ENCODE results near the gene CHST5. TPM values are rescaled to one million over a fixed set of nuclear protein-coding genes. Genes with fewer than 3 reads are reported as not detected.
A peak's percentile ranks its signal among the peaks of the same experiment; 100 is the strongest.

Gene CHST5
- total and polyA plus RNA-seq, 9 of the 15 experiments (the other 6 are each of a cell fraction or from before 2014, with no cell fraction given): 0.06 to 0.21 (median 0.14) TPM; not detected in 5

DNA sequence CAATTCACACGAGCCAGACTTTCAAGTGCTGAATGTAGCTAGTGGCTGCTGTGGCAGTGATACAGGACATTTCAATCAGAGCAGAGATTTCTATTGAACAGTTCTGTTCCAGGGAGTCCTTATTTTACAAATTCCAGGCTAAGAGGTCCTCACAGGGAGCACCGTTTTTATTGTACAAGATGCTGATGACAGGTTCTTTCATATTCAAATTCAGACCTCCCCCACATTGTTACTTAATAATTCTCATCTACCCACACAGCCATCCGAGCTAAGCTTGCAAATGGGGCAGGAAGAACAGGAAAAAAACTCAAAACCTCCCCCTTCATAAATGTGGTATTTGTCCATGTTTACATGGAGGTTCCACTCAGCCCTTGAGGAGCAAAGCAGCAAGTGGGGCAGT lies 40.0 kb upstream of the CHST5 start:
- in situ Hi-C loops (cut with MboI): no loop called here
- no peak overlapping the region for H3K9ac ChIP-seq (ENCODE audit: insufficient read depth in 1 of 2, low read depth in 2 of 2, low read length in 2 of 2)

DNA sequence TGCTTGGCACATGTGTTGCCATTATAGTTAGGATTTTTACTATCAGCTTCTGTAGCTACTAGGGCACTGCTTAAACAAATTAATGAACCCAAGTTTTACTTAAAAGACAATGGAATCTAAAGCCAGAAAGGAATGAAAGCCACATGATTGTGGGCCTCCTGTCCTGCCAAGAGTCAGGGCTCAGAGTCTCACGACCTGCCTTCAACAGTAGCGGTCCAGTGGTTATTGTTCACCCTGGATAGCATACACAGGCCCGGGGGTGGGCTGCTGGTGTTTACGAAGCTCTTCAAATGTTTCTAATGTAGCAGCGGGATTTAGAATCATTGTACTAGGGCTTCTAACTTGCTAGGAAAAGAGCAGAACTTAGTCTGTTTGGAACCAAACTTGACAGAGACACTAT lies 38.0 kb upstream of the CHST5 start:
- Histone ChIP-seq H2AFZ (ENCODE audit: low read depth, low read length) (no peak overlapping the region), H3K4me2 (ENCODE audit: insufficient read depth, low read length) (no peak overlapping the region), H3K79me2 (ENCODE audit: control insufficient read depth, insufficient read depth, low read length) (peaks cover 11% of the 10 kb centered on the region; the same call in 1 of the 3 replicates), H3K36me3 (ENCODE audit: control insufficient read depth, insufficient read depth, low read length) (peaks cover 90% of the 10 kb centered on the region; the same call in 2 of the 3 replicates), H3K27me3 (ENCODE audit: control insufficient read depth in 2 of 2, insufficient read depth in 2 of 2, low read length in 2 of 2) (no peaks in the 10 kb centered on the region), H3K9me1 (ENCODE audit: control insufficient read depth, insufficient read depth, low read length) (no peaks in the 10 kb centered on the region), H3K27ac (ENCODE audit: extremely low read depth, low read depth, low read length) (no peak overlapping the region), H3K4me1 (replicated peaks in 1 of 2; ENCODE audit: control insufficient read depth in 2 of 2, insufficient read depth in 2 of 2, low read length in 2 of 2) (peaks cover 19 to 26% of the 10 kb centered on the region in 2 experiments; a peak in 3 of 5 replicates), H3K4me3 (no peak overlapping the region), H3K9me3 (replicated peaks; ENCODE audit: control insufficient read depth, insufficient read depth, low read depth, low read length) (no peaks in the 10 kb centered on the region), H3K9ac (ENCODE audit: insufficient read depth in 1 of 2, low read depth in 2 of 2, low read length in 2 of 2) (no peak overlapping the region), H4K20me1 (replicated peaks; ENCODE audit: control insufficient read depth, insufficient read depth, low read length) (peaks cover 5% of the 10 kb centered on the region; the same call in 1 of the 2 replicates)
- no TSS peak for BruUV-seq (replicated peaks)
- 89% methylated on average over 5 of the region's 5 CpGs for WGBS (ENCODE audit: insufficient coverage, low coverage, missing lambda C conversion rate)
- TF ChIP-seq ZNF239 (CRISPR knock-in tag; IDR thresholded peaks at IDR 0.05) (no peak), FIP1L1 (IDR thresholded peaks at IDR 0.05; ENCODE audit: low read depth, low read length, poor library complexity, severe bottlenecking) (no peak), RBM14 (IDR thresholded peaks at IDR 0.05; ENCODE audit: borderline replicate concordance, insufficient read depth, low read depth, low read length) (no peak)
- ChIA-PET POLR2A (interaction anchor here (0.6 to 1.7 kb wide), 4 partner anchors 8 to 47 kb away, joined by 3 to 4 read pairs (median 4); partner anchors contain the start of gene GABARAPL2), CTCF (ENCODE audit: low intra/inter-chr PET ratio) (no interaction called here)
- ATAC-seq (no peak), FAIRE-seq (no peak), DNase-seq (ENCODE audit: extremely low read depth in 1 of 4, low spot score in 3 of 4) (no peak)
- intact Hi-C loops (cut with micrococcal nuclease): no loop called here
- in situ Hi-C loops (cut with MboI): no loop called here

More for the DNA sequence above, 40.0 kb upstream of the CHST5 start:
- Histone ChIP-seq H3K4me1 (replicated peaks in 1 of 2; ENCODE audit: control insufficient read depth in 2 of 2, insufficient read depth in 2 of 2, low read length in 2 of 2) (peaks cover 15 to 20% of the 10 kb centered on the region in 2 experiments; a peak in 3 of 5 replicates), H2AFZ (ENCODE audit: low read depth, low read length) (no peak overlapping the region), H3K9me3 (replicated peaks; ENCODE audit: control insufficient read depth, insufficient read depth, low read depth, low read length) (no peaks in the 10 kb centered on the region), H3K27ac (ENCODE audit: extremely low read depth, low read depth, low read length) (no peak overlapping the region), H3K27me3 (ENCODE audit: control insufficient read depth in 2 of 2, insufficient read depth in 2 of 2, low read length in 2 of 2) (no peaks in the 10 kb centered on the region), H3K79me2 (ENCODE audit: control insufficient read depth, insufficient read depth, low read length) (peaks cover 11% of the 10 kb centered on the region; the same call in 1 of the 3 replicates), H4K20me1 (replicated peaks; ENCODE audit: control insufficient read depth, insufficient read depth, low read length) (peaks cover 9% of the 10 kb centered on the region; the same call in 1 of the 2 replicates), H3K4me2 (ENCODE audit: insufficient read depth, low read length) (no peak overlapping the region), H3K36me3 (ENCODE audit: control insufficient read depth, insufficient read depth, low read length) (peaks cover 77% of the 10 kb centered on the region; the same call in 2 of the 3 replicates), H3K9me1 (ENCODE audit: control insufficient read depth, insufficient read depth, low read length) (no peaks in the 10 kb centered on the region), H3K4me3 (no peak overlapping the region)
- POLR2A ChIA-PET: interaction anchor here (1.3 to 2.4 kb wide), 4 partner anchors 8 to 15 kb away, joined by 3 to 11 read pairs (median 6); partner anchors contain the start of gene GABARAPL2
- CTCF ChIA-PET (ENCODE audit: low intra/inter-chr PET ratio): no interaction called here
- WGBS (ENCODE audit: insufficient coverage, low coverage, missing lambda C conversion rate): 71% methylated on average over 3 of the region's 3 CpGs
- FAIRE-seq: no peak
- ATAC-seq: no peak
- intact Hi-C loops (cut with micrococcal nuclease): no loop called here
- no peak for DNase-seq (ENCODE audit: extremely low read depth in 1 of 4, low spot score in 3 of 4)
- no TSS peak for BruUV-seq (replicated peaks)
- TF ChIP-seq ZFX (CRISPR knock-in tag; IDR thresholded peaks at IDR 0.05): peak; percentile 34; the same call in 1 of the 2 replicates
- TF ChIP-seq CEBPB (tag; IDR thresholded peaks at IDR 0.05): no peak

All from K562 (cell line).